Posterior vena cava (tissue), 2 donors: Measurements from ENCODE around the gene CD79B. TPM values are rescaled to one million over a fixed set of nuclear protein-coding genes. Genes with fewer than 3 reads are reported as not detected.
A peak's percentile ranks its signal among the peaks of the same experiment; 100 is the strongest.

ENCODE experiments used
- DNase-seq: peaks from one replicate; pipeline ENCODE4 v3.0.0-alpha.2; 2020; ENCODE audit warnings: low spot score
- intact Hi-C, 2 donors: fragments of 100-400 bp; cut with DNase I; formaldehyde crosslinking; loops; one replicate each; pipeline versions ENCODE4 v1.14.1 to v1.14.2; 2022 to 2023
- long read RNA-seq, 2 donors: library from polyadenylated mRNA; unstranded; transcript quantifications; one replicate each; pipeline ENCODE4 v2.0.0, GENCODE V29; 2020 to 2021
- total RNA-seq, 2 donors: library from RNA; stranded (reverse); fragmentation: NEBNext Ultra II Directional; extraction: Animal tissue kit (Norgen Biotek cat#: 25700); gene quantifications; one replicate each; pipeline ENCODE4 v1.2.1, GENCODE V29; 2021
- donor health status: DM: yes; HTN: yes; CAD: no.
- donor health status: DM: yes; HTN: yes; CAD: no.

Gene CD79B
- total RNA-seq = 1 to 10 TPM; 5.1 to 5.5 TPM
- long read RNA-seq, donor 1, partial matches to known transcripts = 1 of 3 reads
- long read RNA-seq, donor 1, other reads (novel, unspliced or antisense) = 0 of 3 reads
- long read RNA-seq, donor 2, transcript CD79B-205 (4 exons, 1,159 nt) = major isoform, 16 of 21 reads
- long read RNA-seq, donor 2, partial matches to known transcripts = 1 of 21 reads
- long read RNA-seq, donor 2, other reads (novel, unspliced or antisense) = 0 of 21 reads

DNA sequence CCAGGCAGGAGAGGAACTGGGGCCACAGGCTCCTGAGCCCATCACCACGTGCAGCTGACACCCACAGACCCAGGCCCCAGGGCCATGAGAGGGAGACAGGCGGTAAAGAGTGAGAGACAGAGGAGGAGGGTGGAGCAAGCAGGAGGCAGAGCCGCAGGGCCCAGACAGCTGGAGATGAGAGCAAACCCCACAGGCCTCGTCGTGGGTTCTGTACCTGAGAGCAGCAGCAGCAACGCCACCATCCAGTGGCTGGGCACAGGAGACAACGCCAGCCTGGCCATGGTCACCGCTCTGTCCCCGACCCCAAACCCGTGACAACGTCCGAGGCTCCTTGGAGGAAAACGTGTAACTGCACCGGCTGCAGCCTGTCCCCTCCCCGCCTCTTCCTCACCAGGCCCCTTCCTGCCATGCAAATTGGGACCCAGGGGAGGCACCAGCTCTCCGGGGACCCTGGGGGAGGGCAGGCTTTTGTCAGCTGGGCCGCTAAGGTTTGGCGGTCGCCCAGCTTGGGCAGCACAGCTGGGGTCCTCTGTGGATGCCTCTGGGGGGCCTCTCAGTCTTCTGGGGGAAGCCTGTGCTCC lies at the start of gene CD79B:
Gene CD79B (minus strand): TSS at position 351 of the 581 bp plus-strand sequence. CDS start 70 bp downstream, at position 281.
- DNase-seq = no peak
- intact Hi-C loops = loop anchor here in 1 of 2 donors (10.0 kb wide), 1 partner anchor 93 kb away; the partner anchor contains the start of gene ICAM2

DNA sequence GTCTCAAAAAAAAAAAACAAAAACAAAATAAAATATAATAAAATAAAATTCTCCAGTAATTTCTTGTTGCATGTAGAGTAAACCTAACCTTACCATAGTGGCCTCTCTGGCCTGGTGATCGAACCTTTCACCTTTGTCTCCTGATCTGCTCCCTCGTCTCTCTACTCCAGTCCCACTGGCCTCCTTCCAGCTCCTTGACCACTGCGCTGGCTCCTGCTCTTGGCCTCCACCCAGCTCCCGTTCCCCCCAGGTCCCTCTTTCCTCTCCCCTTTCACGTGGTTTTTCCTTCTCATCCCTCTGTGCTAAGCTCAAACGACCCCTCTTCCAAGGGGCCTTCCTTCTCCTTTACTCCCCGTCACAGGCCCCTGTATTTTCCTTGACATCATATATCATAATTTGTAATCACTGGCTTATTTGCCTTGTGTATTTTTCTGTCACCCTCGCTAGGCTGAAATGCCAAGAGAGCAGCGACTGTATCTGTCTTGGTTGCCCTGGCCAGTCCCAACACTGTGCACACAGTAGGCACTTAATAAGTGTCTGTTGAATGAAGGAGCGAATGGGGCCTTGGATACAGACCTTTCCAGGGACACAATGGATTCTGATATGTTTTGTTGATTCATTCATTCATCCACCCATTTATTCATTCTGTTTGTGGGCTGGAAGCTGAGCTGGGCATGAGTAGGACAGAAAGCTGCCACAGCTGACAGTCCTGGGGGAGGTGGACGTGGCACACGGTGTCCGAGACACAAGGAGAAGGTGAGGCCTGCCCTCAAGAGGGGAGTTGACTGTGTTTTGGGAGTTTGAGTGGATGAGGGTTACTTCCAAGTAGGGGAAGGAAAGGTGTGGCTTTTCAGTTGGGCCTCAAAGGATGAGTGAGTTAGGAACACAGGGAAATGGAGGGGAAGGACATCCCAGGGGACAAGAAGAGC lies 46.4 kb upstream of the CD79B start:
- intact Hi-C loops = no loop called here
- DNase-seq = no peak

DNA sequence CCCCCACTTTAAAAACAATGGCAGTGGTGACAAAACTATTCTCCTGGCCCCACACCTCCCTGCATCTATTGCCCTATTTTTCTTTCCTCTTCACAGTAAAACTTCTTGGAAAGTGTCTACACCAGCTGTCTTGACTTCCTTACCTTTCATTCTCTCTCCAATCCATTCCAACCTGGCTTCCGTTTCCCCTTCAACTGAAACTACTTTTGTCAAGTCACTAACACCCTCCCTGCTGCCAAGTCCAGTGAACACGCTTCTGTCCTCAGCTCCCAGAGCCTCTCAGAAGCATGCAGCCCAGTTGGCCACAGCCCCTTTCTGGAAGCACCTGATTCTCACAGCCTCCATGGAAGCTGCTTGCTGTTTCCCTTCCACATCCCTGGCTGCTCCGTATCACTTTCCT lies 44.6 kb upstream of the CD79B start:
- intact Hi-C loops = no loop called here
- no peak for DNase-seq

- intact Hi-C loops = no loop called here
Measured at GRCh38 chr17:63975541-63976092, 43.5 kb upstream of the CD79B start.

GRCh38 chr17:63974594-63975192 lies 42.6 kb upstream of the CD79B start:
- intact Hi-C loops = no loop called here
- no peak for DNase-seq

More at GRCh38 chr17:63975541-63976092, 43.5 kb upstream of the CD79B start:
- DNase-seq = no peak

GRCh38 chr17:63973930-63974593 lies 41.9 kb upstream of the CD79B start:
- DNase-seq = no peak
- intact Hi-C loops = no loop called here

DNA sequence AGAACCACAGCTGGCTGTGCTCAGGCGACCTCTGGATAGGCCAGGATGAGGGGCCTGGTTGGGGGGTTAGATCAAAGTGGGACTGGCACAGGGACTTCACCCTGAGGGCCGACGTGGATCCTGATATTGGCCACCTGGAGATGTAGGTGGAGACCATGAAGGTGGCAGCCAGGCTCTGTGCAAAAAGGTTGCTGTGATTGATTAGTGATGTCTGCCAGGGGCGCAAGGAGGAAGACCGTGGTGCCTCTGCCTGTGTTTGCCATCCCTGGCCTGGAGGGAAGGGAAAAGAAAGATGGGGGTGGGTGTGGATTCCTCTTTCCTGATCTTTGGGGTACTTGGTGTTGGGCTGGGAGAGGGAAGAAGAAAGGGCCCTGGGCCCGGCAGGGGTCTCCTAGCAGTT lies 41.1 kb upstream of the CD79B start:
- intact Hi-C loops = no loop called here
- DNase-seq = no peak

DNA sequence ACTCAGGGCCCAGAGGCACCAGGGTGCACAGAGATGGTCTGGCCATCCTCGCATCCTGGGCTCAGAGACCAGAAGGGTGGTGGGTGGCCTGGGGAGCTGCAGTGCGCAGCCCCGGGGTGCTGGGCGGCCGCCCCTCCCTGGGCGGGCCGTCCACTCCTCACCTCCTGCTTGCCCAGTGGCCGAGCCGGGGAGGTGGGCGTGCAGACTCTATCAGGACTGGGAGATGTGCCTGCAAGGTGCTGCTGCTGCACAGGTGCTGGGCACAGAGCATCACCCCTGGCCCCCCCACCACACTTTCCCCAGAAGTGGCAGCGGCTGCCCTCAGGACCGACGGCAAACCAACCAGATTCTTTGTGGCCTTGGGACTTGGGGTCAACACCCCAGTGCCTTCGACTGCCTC lies 40.7 kb upstream of the CD79B start, which contains the start of gene SCN4A:
Gene SCN4A (minus strand): TSS at position 123 of the 400 bp plus-strand sequence. CDS start 77 bp downstream, at position 46.
- DNase-seq = no peak
- intact Hi-C loops = no loop called here

- no peak for DNase-seq
- intact Hi-C loops = no loop called here
Measured at GRCh38 chr17:63969278-63969677, 37.1 kb upstream of the CD79B start.

GRCh38 chr17:63967953-63968352 lies 35.8 kb upstream of the CD79B start:
- intact Hi-C loops = no loop called here
- no peak for DNase-seq

DNA sequence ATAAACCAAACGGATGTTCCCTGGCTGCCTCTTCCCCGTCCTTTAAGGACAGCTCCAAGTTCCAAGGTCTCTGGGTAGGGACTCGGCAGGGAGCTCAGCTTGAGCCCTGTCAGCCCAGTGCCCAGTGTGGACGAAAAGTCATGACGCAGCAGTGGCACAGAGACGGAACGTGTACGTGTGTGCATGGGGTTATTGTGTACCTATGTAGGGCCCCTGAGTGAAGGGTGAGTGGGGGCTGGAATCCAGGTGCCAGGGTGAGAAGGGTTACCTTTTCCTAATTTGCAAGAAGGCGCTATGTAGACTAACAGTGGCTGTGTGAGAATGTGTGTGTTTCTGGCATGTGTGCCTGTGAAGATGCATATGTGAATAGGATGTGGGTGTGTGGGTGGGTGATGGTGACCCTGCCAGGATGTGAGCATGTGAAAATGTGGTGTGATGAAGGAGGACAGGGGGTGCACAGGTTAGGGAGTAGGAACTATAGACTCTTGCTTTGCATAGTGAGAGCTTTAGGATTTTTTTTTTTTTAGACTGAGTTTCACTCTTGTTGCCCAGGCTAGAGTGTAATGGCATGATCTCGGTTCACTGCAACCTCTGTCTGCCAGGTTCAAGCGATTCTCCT lies 34.6 kb upstream of the CD79B start:
- DNase-seq = no peak
- intact Hi-C loops = no loop called here

GRCh38 chr17:63963123-63963522 lies 31.0 kb upstream of the CD79B start:
- intact Hi-C loops = no loop called here
- DNase-seq = no peak

DNA sequence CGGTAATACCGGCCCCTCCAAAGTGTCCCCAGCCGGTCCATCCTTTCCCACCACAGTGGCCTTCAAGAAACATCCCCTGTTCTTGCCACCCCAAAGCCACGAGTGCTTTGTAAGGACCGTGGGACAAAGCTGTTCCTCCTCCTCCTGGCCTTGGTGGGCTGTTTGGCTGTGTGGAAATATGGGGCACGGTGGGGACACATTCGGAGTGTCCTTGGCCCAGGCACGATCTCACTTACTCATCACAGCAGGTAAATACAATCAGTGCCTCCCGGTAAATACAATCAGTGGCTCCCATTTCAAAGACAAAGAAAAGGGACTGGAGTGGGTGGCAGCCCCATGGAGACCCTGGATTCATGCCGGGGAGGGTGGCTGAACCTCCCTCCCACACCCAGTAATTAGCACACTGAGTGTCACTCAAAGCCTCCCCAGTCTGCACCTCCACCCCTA lies 30.2 kb upstream of the CD79B start:
- intact Hi-C loops = no loop called here
- DNase-seq = no peak

- DNase-seq = peak; percentile 93
- intact Hi-C loops = no loop called here
Measured at GRCh38 chr17:63961355-63962212, 29.5 kb upstream of the CD79B start.

- intact Hi-C loops = no loop called here
Measured at GRCh38 chr17:63960430-63960829, 28.3 kb upstream of the CD79B start.

DNA sequence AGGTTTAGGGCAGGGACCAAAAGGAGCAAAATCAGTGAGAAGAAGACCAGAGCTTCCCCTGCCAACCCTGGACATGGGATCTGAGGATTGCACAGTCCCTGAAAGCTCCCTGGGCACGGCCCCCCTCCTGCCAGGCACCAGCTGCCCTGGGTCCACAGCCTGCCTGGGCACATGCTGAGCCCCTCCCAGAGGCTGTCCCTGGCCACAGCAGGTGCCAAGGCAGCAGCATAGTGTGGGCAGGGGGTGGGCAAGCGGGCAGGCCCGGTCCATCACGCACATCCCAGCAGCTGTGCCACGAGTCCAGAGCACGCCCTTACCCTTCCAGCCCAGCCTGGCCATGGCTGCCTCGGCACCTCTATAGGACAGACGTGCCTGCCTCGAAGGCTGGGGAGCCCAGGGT lies 27.9 kb upstream of the CD79B start:
- intact Hi-C loops = no loop called here
- DNase-seq = no peak

More at GRCh38 chr17:63960430-63960829, 28.3 kb upstream of the CD79B start:
- no peak for DNase-seq

DNA sequence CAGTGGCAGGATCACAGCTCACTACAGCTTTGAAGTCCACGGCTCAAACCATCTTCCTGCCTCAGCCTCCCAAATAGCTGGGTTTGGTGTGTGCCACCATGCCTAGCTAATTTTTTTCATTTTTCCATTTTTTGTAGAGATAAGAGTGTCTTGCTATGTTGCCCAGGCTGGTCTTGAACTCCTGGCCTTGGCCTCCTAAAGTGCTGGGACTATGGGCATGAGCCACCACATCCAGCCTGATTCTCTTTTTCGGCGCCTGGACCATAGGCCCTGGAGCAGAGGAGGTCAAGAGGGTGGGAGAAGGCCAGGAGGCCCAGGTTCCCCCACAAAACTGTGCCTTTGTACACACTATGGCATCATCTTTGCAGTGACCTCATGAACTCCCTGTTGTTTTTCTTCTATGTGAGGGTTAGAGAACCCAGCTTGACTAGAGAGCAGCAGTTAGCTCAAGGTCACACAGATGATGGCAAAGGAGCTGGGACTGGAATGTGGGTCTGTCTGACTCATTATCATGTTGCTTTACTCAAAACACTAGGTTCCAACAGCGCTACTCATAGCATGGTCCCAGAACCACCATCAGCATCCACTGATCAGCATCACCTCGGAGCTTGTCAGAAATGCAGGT lies 24.3 kb upstream of the CD79B start:
- DNase-seq = no peak
- intact Hi-C loops = no loop called here
